Fibroblast of lung (primary cell): ENCODE data around the gene KLHDC7B.

Experiments used
- CTCF ChIP-seq, 2 donors: IDR thresholded peaks in 1 of 2; conservative IDR thresholded peaks in 1 of 2; 1 replicate in 1 of 2; 2 replicates in 1 of 2; pipeline ENCODE4 v1.5.1; 2011 to 2012; ENCODE audit warnings: low read length in 2 of 2, control low read depth in 1 of 2, inconsistent platforms in 1 of 2, low read depth in 1 of 2, mild to moderate bottlenecking in 1 of 2
- EZH2 ChIP-seq: IDR thresholded peaks from 2 replicates; pipeline ENCODE4 v1.5.1; 2012; ENCODE audit warnings: low read length, control low read depth, mild to moderate bottlenecking; ENCODE audit errors: missing control alignments

DNA sequence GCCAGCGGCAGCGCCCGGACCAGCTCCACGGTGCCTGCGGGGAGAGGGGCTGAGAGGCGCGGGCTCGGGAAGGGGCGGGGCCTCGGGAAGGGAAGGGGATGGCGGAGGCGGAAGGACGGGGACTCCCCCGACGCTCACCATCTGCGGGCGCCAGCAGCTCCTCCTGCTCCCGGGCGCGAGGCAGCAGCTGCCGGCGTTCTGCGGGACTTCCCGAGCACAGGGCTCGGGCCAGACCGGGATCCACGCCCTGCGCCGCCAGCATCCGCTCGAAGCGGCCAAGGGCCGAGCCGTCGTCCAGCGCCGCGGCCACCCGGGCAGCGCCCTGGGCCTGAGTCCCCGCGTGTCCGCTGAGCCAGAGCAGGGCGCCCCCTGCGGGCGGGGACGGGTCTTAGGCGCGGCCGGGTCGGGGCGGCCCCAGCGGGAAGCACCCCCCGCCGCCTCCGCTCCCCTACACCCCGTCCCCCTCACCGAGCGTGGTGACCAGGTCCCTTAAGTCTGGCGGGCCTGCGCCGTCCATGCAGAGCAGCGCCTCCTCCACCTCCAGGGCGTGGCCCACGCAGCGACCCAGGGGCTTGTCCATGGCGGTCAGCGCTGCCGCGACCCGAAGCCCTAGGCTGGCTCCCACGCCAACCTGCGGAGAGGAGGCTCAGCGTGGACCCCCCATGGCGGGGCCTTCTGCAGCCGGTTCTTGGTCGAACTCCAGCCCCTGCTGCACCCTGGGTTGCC is 19.4 kb upstream of the KLHDC7B start:
- peak; percentile 15 to 51 for TF ChIP-seq CTCF (conservative IDR thresholded peaks at IDR 0.05 in 1 of 2, IDR thresholded peaks at IDR 0.05 in 1 of 2; ENCODE audit: low read depth in 1 of 2, low read length in 2 of 2)
- TF ChIP-seq EZH2, result no peak
